Smooth muscle cell (in vitro differentiated cells): ENCODE results near the gene OR51A2. TPM values are rescaled to one million over a fixed set of nuclear protein-coding genes. Genes with fewer than 3 reads are reported as not detected.
"Not testable (repeated sequence)": the region's sequence is repeated elsewhere in the genome, so short reads cannot be mapped to it uniquely, and the experiment has no call there.

Experiments
- DNase-seq: peaks from one replicate; lab custom pipeline; 2025; ENCODE audit not compliant: unreplicated experiment; lab: John Stamatoyannopoulos, UW
- H2AFZ ChIP-seq: fragments of 200-600 bp; sonication (generic); 2 replicates; pipeline ENCODE4 v1.6.0; 2016; ENCODE audit warnings: antibody characterized with exemption, low read depth, mild to moderate bottlenecking
- H3F3A ChIP-seq: fragments of 200-600 bp; sonication (generic); 2 replicates; pipeline ENCODE4 v1.6.0; 2017; ENCODE audit warnings: antibody characterized with exemption, low read depth
- H3K27ac ChIP-seq: fragments of 200-600 bp; sonication (generic); 2 replicates; pipeline ENCODE4 v1.5.1; 2016; ENCODE audit warnings: low read depth, mild to moderate bottlenecking
- H3K27me3 ChIP-seq: fragments of 200-600 bp; sonication (generic); 2 replicates; pipeline ENCODE4 v1.6.1; 2016; ENCODE audit warnings: low read depth, mild to moderate bottlenecking
- H3K36me3 ChIP-seq: fragments of 200-600 bp; sonication (generic); 2 replicates; pipeline ENCODE4 v1.5.1; 2016; ENCODE audit warnings: low read depth
- H3K4me1 ChIP-seq: fragments of 200-600 bp; sonication (generic); 2 replicates; pipeline ENCODE4 v1.5.1; 2016; ENCODE audit warnings: low read depth
- H3K4me2 ChIP-seq: fragments of 200-600 bp; sonication (generic); 2 replicates; pipeline ENCODE4 v1.6.0; 2016; ENCODE audit warnings: mild to moderate bottlenecking
- H3K4me3 ChIP-seq: fragments of 200-600 bp; sonication (generic); 2 replicates; pipeline ENCODE4 v1.5.1; 2016; ENCODE audit warnings: mild to moderate bottlenecking
- H3K79me2 ChIP-seq: fragments of 200-600 bp; sonication (generic); 2 replicates; pipeline ENCODE4 v1.6.0; 2016; ENCODE audit warnings: low read depth, mild to moderate bottlenecking
- H3K9ac ChIP-seq: fragments of 200-600 bp; sonication (generic); 2 replicates; pipeline ENCODE4 v1.6.0; 2016; ENCODE audit warnings: low read depth
- H3K9me3 ChIP-seq: fragments of 200-600 bp; sonication (generic); replicated peaks from 2 replicates; pipeline ENCODE4 v1.5.1; 2016; ENCODE audit warnings: low read depth
- H4K20me1 ChIP-seq: fragments of 200-600 bp; sonication (generic); 2 replicates; pipeline ENCODE4 v1.6.0; 2016; ENCODE audit warnings: low read depth
- CTCF ChIP-seq: fragments of 200-600 bp; sonication (generic); IDR thresholded peaks from 2 replicates; pipeline ENCODE4 v1.5.1; 2017; ENCODE audit warnings: borderline replicate concordance, mild to moderate bottlenecking, antibody characterized with exemption; ENCODE audit not compliant: insufficient read depth, poor library complexity, severe bottlenecking
- WGBS: methylation state at CpG from one replicate; pipeline ENCODE4 v1.1.7; 2016; ENCODE audit warnings: low lambda C conversion rate; 5-methylcytosine and 5-hydroxymethylcytosine counted together
- polyA plus RNA-seq: library from polyadenylated mRNA; unstranded; fragments of >200 nt; fragmentation: Nextera tagmentation; extraction: Ambion mirVana; gene quantifications from 2 replicates; pipeline ENCODE4 v1.2.1, GENCODE V29; 2016
- total RNA-seq: library from RNA; depleted of rRNA; stranded (reverse); fragments of >200 nt; gene quantifications from 2 replicates; pipeline ENCODE4 v1.2.3, GENCODE V29; 2014

OR51A2 gene
- total RNA-seq (not detected in 2 replicates), polyA plus RNA-seq (not detected in 2 replicates)

GRCh38 chr11:4955613-4956012 lies at the start of gene OR51A2:
OR51A2 (minus strand) TSS chr11:4955713; CDS start chr11:4955713, 0 bp downstream.
- 75% methylated on average over 2 of the region's 2 CpGs for WGBS
- DNase-seq, H3K36me3 ChIP-seq, H3K79me2 ChIP-seq, H3K9me3 ChIP-seq, H3F3A ChIP-seq, H3K9ac ChIP-seq, H3K4me1 ChIP-seq, H3K27me3 ChIP-seq, H3K4me2 ChIP-seq, H2AFZ ChIP-seq, H3K4me3 ChIP-seq, H4K20me1 ChIP-seq, H3K27ac ChIP-seq: not testable (repeated sequence)

GRCh38 chr11:5004424-5005274 lies 49.1 kb upstream of the OR51A2 start:
- Histone ChIP-seq H3F3A (no peaks in the 10 kb centered on the region), H3K4me2 (no peak overlapping the region), H3K4me1 (no peaks in the 10 kb centered on the region), H3K27ac (no peak overlapping the region), H3K36me3 (no peaks in the 10 kb centered on the region), H3K27me3 (peaks cover 6% of the 10 kb centered on the region), H3K79me2 (no peaks in the 10 kb centered on the region), H3K9me3 (no peaks in the 10 kb centered on the region), H4K20me1 (no peaks in the 10 kb centered on the region), H3K9ac (no peak overlapping the region), H3K4me3 (no peak overlapping the region), H2AFZ (no peak overlapping the region)
- no peak for DNase-seq
- 41% methylated on average over 6 of the region's 6 CpGs for WGBS
- TF ChIP-seq CTCF = peak; percentile 75

GRCh38 chr11:4994551-4994950 lies 39.0 kb upstream of the OR51A2 start, which contains the start of gene OR51L1:
OR51L1 (plus strand) TSS chr11:4994851; CDS start chr11:4998983, 4,132 bp downstream.
- H4K20me1 ChIP-seq = no peaks in the 10 kb centered on the region
- H3K79me2 ChIP-seq = no peaks in the 10 kb centered on the region
- H3K4me1 ChIP-seq = no peaks in the 10 kb centered on the region
- no peaks in the 10 kb centered on the region for H3F3A ChIP-seq
- H3K36me3 ChIP-seq = no peaks in the 10 kb centered on the region
- no peak for TF ChIP-seq CTCF
- no peak within 1 kb of the TSS for H3K27ac ChIP-seq
- H3K27me3 ChIP-seq = no peaks in the 10 kb centered on the region
- no peak within 1 kb of the TSS for H2AFZ ChIP-seq
- no peak within 1 kb of the TSS for H3K4me3 ChIP-seq
- no peaks in the 10 kb centered on the region for H3K9me3 ChIP-seq
- H3K4me2 ChIP-seq = no peak within 1 kb of the TSS
- no peak for DNase-seq
- 85% methylated on average over 2 of the region's 2 CpGs for WGBS
- no peak within 1 kb of the TSS for H3K9ac ChIP-seq

- no peaks in the 10 kb centered on the region for H3K9me3 ChIP-seq
- no peaks in the 10 kb centered on the region for H3K4me1 ChIP-seq
- WGBS = 48% methylated on average over 1 of the region's 1 CpG
- no peaks in the 10 kb centered on the region for H4K20me1 ChIP-seq
- TF ChIP-seq CTCF = no peak
- H2AFZ ChIP-seq = no peak overlapping the region
- H3K9ac ChIP-seq = no peak overlapping the region
- H3K4me2 ChIP-seq = no peak overlapping the region
- no peak overlapping the region for H3K27ac ChIP-seq
- no peak overlapping the region for H3K4me3 ChIP-seq
- no peak for DNase-seq
- no peaks in the 10 kb centered on the region for H3K27me3 ChIP-seq
- no peaks in the 10 kb centered on the region for H3K36me3 ChIP-seq
- no peaks in the 10 kb centered on the region for H3F3A ChIP-seq
- no peaks in the 10 kb centered on the region for H3K79me2 ChIP-seq
These were observed 35.5 kb upstream of the OR51A2 start for GRCh38 chr11:4991060-4991459.
